ENCODE data around the gene UBE2E2.

The UBE2E2 gene

GRCh38 chr3:23272820-23273219, 69.7 kb downstream of the UBE2E2 start:
- in situ Hi-C loops (cut with MboI; ENCODE audit: low pct_unique_long_range_greater_than_20kb, low sequenced_read_pairs, unreplicated experiment) = no loop called here
- TF ChIP-seq CTCF (IDR thresholded peaks at IDR 0.05; ENCODE audit: extremely low read depth, insufficient read depth, missing control alignments) = no peak
- no peak for DNase-seq (ENCODE audit: low spot score)

GRCh38 chr3:23275061-23275460, 71.9 kb downstream of the UBE2E2 start:
- TF ChIP-seq CTCF (IDR thresholded peaks at IDR 0.05; ENCODE audit: extremely low read depth, insufficient read depth, missing control alignments) = no peak
- in situ Hi-C loops (cut with MboI; ENCODE audit: low pct_unique_long_range_greater_than_20kb, low sequenced_read_pairs, unreplicated experiment) = no loop called here
- DNase-seq (ENCODE audit: low spot score) = no peak

- in situ Hi-C loops (cut with MboI; ENCODE audit: low pct_unique_long_range_greater_than_20kb, low sequenced_read_pairs, unreplicated experiment) = no loop called here
- TF ChIP-seq CTCF (IDR thresholded peaks at IDR 0.05; ENCODE audit: extremely low read depth, insufficient read depth, missing control alignments) = no peak
Measured at GRCh38 chr3:23275814-23276213, 72.7 kb downstream of the UBE2E2 start.

GRCh38 chr3:23276913-23277658, 74.0 kb downstream of the UBE2E2 start:
- TF ChIP-seq CTCF (IDR thresholded peaks at IDR 0.05; ENCODE audit: extremely low read depth, insufficient read depth, missing control alignments) = no peak
- DNase-seq (ENCODE audit: low spot score) = no peak

More at GRCh38 chr3:23275814-23276213, 72.7 kb downstream of the UBE2E2 start:
- no peak for DNase-seq (ENCODE audit: low spot score)

GRCh38 chr3:23277688-23278087, 74.6 kb downstream of the UBE2E2 start:
- in situ Hi-C loops (cut with MboI; ENCODE audit: low pct_unique_long_range_greater_than_20kb, low sequenced_read_pairs, unreplicated experiment) = no loop called here
- TF ChIP-seq CTCF (IDR thresholded peaks at IDR 0.05; ENCODE audit: extremely low read depth, insufficient read depth, missing control alignments) = no peak
- no peak for DNase-seq (ENCODE audit: low spot score)

More at GRCh38 chr3:23276913-23277658, 74.0 kb downstream of the UBE2E2 start:
- in situ Hi-C loops (cut with MboI; ENCODE audit: low pct_unique_long_range_greater_than_20kb, low sequenced_read_pairs, unreplicated experiment) = no loop called here

- TF ChIP-seq CTCF (IDR thresholded peaks at IDR 0.05; ENCODE audit: extremely low read depth, insufficient read depth, missing control alignments) = no peak
- no peak for DNase-seq (ENCODE audit: low spot score)
- in situ Hi-C loops (cut with MboI; ENCODE audit: low pct_unique_long_range_greater_than_20kb, low sequenced_read_pairs, unreplicated experiment) = no loop called here
Measured at GRCh38 chr3:23283625-23284024, 80.5 kb downstream of the UBE2E2 start.
